ENCODE data around the gene EBF3. TPM values are rescaled to one million over a fixed set of nuclear protein-coding genes. Genes with fewer than 3 reads are reported as not detected.

Gene EBF3, protein sequence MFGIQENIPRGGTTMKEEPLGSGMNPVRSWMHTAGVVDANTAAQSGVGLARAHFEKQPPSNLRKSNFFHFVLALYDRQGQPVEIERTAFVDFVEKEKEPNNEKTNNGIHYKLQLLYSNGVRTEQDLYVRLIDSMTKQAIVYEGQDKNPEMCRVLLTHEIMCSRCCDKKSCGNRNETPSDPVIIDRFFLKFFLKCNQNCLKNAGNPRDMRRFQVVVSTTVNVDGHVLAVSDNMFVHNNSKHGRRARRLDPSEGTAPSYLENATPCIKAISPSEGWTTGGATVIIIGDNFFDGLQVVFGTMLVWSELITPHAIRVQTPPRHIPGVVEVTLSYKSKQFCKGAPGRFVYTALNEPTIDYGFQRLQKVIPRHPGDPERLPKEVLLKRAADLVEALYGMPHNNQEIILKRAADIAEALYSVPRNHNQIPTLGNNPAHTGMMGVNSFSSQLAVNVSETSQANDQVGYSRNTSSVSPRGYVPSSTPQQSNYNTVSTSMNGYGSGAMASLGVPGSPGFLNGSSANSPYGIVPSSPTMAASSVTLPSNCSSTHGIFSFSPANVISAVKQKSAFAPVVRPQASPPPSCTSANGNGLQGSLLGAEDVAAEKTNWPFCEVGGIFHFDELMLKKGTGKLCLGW
- total RNA-seq (under 1 TPM in 1 of 7 donors, not detected in 6; 0.20 TPM), polyA plus RNA-seq (under 1 TPM; 0.02 to 0.19 (median 0.08) TPM)
- long read RNA-seq, donor 1, result 0 reads
- long read RNA-seq, donor 2, result 0 reads

DNA sequence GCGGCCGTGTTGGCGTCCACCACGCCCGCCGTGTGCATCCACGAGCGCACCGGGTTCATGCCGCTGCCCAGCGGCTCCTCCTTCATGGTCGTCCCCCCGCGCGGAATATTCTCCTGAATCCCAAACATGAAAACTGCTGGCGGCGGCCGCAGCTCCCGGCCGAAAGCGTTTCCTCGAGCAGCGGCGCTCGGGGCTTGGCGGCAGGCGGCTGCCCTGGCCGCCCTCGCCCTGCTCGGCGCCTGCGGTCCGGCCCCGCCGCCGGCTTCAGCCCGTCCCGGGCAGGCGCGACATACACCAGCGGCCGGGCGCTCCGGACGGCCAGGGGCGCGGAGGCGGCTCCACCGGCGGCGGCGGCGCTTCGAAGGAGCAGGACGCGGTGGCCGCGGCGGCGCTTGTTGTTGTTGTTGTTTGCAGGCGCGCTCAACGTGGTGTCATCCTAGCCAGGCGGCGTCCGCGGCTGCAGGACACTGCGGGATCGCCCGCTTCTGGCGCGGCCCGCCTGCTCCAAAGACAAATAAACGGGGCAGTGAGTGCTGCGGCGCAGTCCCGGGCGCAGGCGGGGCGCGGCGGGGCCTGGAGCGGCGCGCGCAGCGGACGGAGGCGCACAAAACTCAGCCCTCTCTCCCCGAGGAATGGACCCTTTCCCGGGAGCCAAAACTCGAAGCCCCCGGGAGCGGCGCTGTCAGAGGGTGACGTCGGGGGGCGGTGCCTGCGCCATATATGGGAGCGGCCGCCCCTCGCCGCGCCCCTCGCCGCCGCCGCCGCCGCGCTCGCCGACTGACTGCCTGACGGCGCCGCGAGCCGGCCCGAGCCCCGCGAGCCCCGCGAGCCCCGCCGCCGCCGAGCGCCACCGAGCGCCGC lies at the start of gene EBF3:
Gene EBF3 (minus strand): TSS at position 634 of the 861 bp plus-strand sequence. CDS start 506 bp downstream, at position 128.
- H3K9me3 ChIP-seq, result peaks cover 0 to 4% (median 0%) of the 10 kb centered on the region in 8 donors
- peaks cover 19 to 82% (median 42%) of the 10 kb centered on the region in 6 donors for H3K4me1 ChIP-seq
- H3K4me3 ChIP-seq, result peak within 1 kb of the TSS; percentile 23 to 72 (median 50)
- H3K36me3 ChIP-seq, result no peaks in the 10 kb centered on the region
- 0 to 4% (median 1%) methylated on average over 49 to 131 of the region's 131 CpGs for WGBS, 5 donors
- intact Hi-C loops (cut with DNase I; ENCODE audit: low total_unique reads), result no loop called here
- TF ChIP-seq POLR2A (IDR thresholded peaks at IDR 0.05) (no peak), POLR2AphosphoS5 (IDR thresholded peaks at IDR 0.05) (peak in 1 of 3 donors; percentile 6)
- TF ChIP-seq, protein P1, sequence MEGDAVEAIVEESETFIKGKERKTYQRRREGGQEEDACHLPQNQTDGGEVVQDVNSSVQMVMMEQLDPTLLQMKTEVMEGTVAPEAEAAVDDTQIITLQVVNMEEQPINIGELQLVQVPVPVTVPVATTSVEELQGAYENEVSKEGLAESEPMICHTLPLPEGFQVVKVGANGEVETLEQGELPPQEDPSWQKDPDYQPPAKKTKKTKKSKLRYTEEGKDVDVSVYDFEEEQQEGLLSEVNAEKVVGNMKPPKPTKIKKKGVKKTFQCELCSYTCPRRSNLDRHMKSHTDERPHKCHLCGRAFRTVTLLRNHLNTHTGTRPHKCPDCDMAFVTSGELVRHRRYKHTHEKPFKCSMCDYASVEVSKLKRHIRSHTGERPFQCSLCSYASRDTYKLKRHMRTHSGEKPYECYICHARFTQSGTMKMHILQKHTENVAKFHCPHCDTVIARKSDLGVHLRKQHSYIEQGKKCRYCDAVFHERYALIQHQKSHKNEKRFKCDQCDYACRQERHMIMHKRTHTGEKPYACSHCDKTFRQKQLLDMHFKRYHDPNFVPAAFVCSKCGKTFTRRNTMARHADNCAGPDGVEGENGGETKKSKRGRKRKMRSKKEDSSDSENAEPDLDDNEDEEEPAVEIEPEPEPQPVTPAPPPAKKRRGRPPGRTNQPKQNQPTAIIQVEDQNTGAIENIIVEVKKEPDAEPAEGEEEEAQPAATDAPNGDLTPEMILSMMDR (IDR thresholded peaks at IDR 0.05 in 8 of 11, conservative IDR thresholded peaks at IDR 0.05 in 3 of 11), result no peak
- no peak within 1 kb of the TSS for H3K27ac ChIP-seq
- peak; percentile 74 for DNase-seq
- peaks cover 33 to 100% (median 98%) of the 10 kb centered on the region in 7 donors for H3K27me3 ChIP-seq (replicated peaks in 1 of 7)

DNA sequence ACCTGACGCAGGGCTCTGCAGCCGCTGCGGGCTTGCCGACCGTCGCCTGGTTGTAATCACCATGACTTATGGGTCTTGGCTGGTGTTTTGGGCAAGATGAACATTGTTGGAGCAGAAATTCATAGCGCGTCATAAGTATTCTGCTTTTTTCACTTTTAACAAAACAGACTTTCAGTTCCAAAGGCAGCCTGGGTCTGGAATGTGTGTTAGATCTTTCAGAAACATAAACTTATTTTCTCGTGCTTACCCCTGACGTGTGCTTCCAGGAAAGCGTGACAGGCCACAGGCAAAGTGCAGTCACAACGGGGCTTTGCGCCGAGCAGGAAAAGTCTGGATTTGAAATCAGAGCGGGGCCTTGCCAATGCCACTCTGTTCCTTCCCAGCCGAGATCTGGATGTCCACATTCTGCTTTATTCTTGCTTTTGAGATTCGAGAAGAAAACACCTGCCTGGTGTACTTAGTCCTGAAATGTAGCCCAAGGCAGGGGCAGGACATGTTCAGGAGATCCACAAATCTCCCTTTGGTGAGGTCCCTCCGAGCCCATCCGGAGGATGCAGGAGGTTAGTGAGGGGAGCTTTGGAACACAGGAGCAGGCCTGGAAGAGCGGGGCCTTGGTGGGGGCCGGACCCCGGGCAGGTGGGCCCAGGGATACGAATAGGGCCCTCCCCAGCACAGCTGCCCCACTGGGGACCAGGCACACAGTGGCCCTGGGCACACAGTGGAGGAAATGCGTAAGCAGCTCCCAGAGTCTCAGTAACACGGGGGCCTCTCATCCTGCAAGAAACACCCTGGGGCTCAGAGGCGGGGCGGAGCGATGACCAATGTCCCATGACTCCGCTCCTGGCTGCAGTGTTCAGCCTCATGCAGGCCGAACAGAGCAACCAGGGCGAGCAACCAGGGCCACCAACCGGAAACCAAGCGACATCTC lies 49.5 kb upstream of the EBF3 start:
- intact Hi-C loops (cut with DNase I; ENCODE audit: low total_unique reads), result no loop called here
- peaks cover 0 to 51% (median 0%) of the 10 kb centered on the region in 7 donors for H3K27me3 ChIP-seq (replicated peaks in 1 of 7)
- 90 to 94% (median 91%) methylated on average over 30 to 33 of the region's 33 CpGs for WGBS, 5 donors
- no peaks in the 10 kb centered on the region for H3K36me3 ChIP-seq
- no peaks in the 10 kb centered on the region for H3K9me3 ChIP-seq
- TF ChIP-seq, protein P1 (IDR thresholded peaks at IDR 0.05 in 8 of 11, conservative IDR thresholded peaks at IDR 0.05 in 3 of 11), result no peak
- TF ChIP-seq POLR2AphosphoS5 (IDR thresholded peaks at IDR 0.05) (no peak), POLR2A (IDR thresholded peaks at IDR 0.05) (no peak)
- H3K4me3 ChIP-seq, result no peak overlapping the region
- no peaks in the 10 kb centered on the region for H3K4me1 ChIP-seq
- no peak overlapping the region for H3K27ac ChIP-seq
- no peak for DNase-seq

DNA sequence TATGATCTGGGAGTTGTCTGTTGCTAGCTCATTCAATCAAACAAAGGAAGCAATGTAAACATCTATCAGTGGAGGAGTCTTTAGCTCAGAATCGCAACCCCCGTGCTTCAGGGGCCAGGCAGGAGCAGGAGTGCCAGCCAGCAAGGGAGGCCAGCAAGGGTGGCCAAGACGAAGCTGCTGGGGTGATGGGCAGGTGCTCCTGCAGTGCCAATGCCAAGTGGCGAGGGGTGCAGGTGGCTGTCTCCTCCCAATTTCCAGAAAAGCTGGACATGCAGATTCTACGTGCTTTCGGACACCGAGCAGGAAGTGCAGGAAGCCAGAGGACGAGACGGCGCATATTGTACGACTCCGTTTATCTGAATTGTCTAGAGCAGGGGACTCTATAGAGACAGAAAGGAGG lies 48.1 kb upstream of the EBF3 start:
- no peak for DNase-seq
- WGBS, 5 donors, result 45 to 65% (median 62%) methylated on average over 11 to 12 of the region's 12 CpGs
- Histone ChIP-seq H3K27me3 (replicated peaks in 1 of 7) (peaks cover 0 to 57% (median 0%) of the 10 kb centered on the region in 7 donors), H3K4me1 (no peaks in the 10 kb centered on the region), H3K36me3 (no peaks in the 10 kb centered on the region), H3K27ac (no peak overlapping the region), H3K4me3 (no peak overlapping the region), H3K9me3 (no peaks in the 10 kb centered on the region)
- intact Hi-C loops (cut with DNase I; ENCODE audit: low total_unique reads), result no loop called here
- TF ChIP-seq, protein P1 (IDR thresholded peaks at IDR 0.05 in 8 of 11, conservative IDR thresholded peaks at IDR 0.05 in 3 of 11), result no peak
- no peak for TF ChIP-seq POLR2AphosphoS5 (IDR thresholded peaks at IDR 0.05)
